Renal pelvis (tissue), 4 donors: Measurements from ENCODE around the gene BLMH. TPM values are rescaled to one million over a fixed set of nuclear protein-coding genes. Genes with fewer than 3 reads are reported as not detected.

Experiments
- DNase-seq: peaks from one replicate; pipeline ENCODE4 v3.0.0-alpha.2; 2013
- polyA plus RNA-seq, 3 donors: library from polyadenylated mRNA; unstranded; fragments of 120-200 nt; gene quantifications; one replicate each; pipeline ENCODE4 v1.2.1, GENCODE V29; 2013; ENCODE audit not compliant: insufficient read length in 3 of 3

The BLMH gene
- polyA plus RNA-seq, 3 donors, result 79.7 to 91.5 (median 82.6) TPM

DNA sequence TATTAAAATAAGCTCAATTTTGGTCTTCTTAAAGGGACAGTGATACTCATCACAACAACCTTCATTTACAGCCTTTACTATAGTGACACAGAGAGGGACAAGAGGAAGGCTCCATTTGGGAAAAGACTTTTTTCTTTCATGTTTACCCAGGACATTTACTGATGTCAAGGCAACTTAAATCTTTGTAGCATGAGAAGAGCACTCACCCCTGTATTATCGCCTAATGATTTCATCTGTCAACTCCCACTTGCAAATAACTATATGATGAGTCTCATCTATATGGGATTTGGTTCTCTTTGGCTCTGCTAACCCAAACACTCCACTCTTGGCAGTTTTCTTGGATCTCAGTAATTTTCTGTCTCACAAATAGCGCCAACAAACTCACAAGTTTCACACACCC lies 24.1 kb downstream of the BLMH start:
- no peak for DNase-seq

- no peak for DNase-seq
These were observed 28.0 kb downstream of the BLMH start for GRCh38 chr17:30263552-30264333.

DNA sequence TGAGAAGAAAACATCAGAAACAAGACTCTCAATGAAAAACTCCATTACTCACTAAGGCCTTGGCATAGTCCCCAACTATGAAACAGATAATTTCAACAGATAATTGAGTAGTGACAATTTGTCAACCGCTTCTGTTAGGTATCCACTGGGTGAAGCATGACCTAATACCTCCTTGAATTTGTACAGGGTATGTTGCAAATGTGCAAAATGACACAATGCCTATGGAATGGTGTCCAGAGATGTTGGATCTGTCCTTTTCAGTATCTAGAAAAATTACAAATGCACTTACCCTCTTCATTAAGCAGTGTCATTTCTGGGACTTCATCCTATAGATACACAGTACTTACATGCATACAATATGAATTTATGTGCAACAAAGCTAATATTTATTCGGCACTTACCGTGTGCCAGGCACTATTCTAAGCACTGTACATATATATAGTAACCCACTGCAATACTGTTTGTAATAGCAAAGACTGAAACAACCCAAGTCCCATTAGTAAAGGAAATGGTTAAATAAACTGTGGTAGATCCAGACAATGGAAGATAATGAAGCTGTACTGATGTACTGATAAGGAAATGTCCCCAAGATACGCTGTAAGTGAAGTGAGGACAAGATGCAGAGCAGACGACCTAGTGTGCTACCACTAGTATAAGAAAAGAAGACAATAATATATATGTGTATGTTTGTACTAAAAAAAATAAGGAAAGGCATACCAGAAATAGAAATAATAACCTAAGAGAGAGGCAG lies 34.8 kb downstream of the BLMH start:
- DNase-seq, result no peak

DNA sequence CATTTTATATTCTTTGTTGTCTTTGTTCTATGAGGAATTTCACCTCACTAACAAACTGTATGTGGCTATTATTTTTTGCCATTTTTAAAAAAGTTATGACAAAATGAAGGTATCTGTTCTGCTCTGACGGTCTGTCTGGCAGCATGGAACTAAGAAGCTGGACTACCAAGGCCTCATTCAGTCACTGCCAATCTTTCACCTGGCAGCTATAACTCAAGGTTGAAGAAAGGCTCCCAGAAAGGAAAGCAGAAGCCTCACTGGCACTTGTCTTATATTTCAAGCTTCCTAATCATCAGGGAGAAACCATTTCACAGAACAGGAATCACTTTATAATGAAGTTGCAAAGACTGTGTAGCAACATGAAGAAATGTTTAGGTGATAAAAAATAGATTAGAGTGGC lies 37.6 kb downstream of the BLMH start:
- DNase-seq, result no peak

DNA sequence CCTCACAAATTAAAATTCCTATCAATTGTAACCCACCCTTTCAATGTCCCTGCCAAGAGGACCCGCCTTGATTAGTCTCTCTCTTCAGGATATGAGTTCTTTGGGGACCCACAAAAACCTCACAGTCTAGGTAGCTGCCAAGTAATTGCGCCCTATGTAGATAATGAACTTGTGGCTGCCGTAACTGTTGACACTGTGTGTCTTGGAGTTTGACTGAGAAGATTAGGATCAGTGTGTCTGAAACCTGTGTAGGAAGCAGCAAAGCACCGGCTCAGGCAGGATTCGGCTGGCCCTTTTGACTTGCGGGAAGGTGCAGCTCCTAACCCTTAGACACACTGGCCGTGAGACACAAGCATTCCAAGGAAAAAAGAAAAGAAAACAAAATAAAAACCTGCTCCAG lies 38.4 kb downstream of the BLMH start:
- DNase-seq, result no peak

GRCh38 chr17:30251931-30252330 lies 39.8 kb downstream of the BLMH start:
- no peak for DNase-seq

DNA sequence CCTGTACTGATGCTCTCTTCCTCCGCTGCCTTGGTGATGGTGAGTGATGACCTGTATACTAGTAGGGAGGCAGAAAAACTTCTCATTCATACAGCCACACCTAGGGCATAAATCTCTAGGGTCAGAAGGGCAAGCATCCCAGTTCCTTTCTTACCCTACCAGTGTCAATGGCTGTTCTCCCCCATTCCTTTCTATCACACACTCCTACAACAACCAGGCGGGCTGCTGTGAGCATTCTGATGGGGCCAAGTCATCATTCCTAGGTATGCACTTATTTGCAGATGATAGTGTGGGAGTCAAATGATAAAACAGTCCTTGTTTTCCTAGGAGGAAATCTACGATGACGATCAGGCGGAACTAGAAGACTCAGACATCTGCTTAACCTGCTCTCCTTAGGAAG lies 42.3 kb downstream of the BLMH start:
- no peak for DNase-seq

DNA sequence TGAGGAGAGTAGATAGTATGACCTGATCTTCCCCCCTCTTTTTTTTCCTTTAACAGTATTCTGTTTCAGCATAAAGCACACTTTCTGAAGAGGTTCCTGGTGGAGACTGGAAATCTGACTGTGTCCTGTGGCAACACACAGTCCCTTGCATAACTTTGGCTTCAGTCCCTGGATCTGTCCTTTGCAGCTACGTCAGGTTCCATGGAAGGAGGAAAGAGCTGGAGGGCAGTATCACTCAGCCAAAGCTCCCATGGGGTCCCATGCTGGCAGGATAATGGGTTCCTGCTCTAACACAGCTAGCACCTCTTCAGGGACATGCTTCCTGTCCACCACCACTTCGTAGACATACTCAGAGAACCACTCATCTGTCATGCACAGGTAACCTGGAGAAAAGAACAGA lies 43.0 kb downstream of the BLMH start:
- no peak for DNase-seq

DNA sequence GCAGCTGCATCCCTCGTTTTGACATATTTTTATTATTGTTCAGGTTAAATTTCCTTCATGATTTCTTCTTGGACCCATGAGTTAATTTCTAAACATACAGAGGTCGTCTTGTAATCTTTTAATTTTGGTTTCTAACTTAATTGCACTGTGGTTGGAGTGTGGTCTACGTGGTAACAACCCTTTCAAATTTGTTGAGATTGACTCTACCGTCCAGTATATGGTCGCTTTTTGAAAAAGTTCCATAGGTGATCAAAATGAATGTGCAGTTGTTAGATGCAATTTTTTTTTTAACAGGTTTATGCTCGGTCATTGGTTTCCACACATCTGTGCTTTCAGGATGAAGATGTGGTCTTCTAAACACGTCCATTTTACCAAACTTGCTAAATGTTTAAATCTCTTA lies 45.3 kb downstream of the BLMH start:
- DNase-seq, result no peak

- no peak for DNase-seq
These were observed 46.8 kb downstream of the BLMH start for GRCh38 chr17:30244853-30245385.

GRCh38 chr17:30243568-30243967 lies 48.2 kb downstream of the BLMH start:
- DNase-seq, result no peak

- no peak for DNase-seq
These were observed 48.7 kb downstream of the BLMH start for GRCh38 chr17:30243002-30243401.

DNA sequence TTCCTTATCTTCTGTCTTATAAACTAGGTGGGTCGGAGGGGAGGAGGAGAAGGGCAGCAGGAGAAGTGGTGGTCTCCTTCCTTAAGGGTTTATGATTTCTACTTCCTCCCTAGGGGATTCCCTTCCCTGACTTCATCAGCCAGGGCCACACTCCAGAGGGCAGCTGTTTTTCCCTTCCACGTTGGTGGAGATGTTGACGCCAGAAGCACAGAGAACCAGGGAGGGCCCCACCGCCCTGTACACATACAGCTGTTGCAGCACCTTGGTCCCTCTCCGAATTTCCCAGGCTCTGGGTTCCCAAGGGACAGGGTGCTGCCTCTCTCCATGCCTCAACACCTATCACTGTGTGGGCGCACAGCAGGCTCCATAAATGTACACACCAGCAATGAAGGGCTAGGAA lies 50.7 kb downstream of the BLMH start:
- no peak for DNase-seq

GRCh38 chr17:30240177-30240576 lies 51.6 kb downstream of the BLMH start:
- no peak for DNase-seq

DNA sequence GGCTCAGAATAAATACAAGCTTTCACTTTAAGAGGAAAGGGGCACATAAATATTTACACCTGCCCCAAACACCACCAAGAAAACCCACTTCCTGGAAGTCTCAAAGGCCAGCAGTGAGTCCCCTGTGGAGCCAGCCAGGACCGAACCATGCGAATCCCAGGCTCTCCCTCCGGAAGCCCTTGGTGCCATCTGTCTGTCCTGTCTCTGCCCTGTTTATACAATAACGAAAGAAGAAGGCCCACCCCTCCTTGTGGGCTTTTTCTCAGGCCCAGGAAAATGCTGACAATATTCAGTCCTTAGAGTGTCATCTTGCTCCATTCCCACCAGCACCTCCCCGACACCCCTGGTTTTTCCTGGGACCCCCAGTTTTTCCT lies 52.7 kb downstream of the BLMH start:
- DNase-seq, result no peak

GRCh38 chr17:30238387-30239088 lies 53.2 kb downstream of the BLMH start:
- no peak for DNase-seq

DNA sequence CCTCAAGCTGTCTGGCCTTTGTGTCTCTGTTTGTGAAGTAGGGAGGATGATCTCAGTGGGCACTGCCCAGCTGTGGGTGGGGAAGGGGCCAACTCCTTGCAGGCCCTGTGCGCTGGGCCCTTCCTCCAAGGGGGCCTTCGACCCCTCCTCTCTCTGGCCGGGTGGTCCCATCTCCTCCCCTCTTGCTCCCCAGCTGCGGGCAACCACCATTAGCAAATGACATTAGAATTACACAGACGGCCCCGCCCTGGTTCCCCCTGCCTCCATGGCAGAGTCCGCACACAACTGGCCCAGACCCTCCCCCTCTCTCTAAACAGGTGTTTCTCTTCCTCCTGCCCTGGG lies 53.8 kb downstream of the BLMH start:
- DNase-seq, result no peak

DNA sequence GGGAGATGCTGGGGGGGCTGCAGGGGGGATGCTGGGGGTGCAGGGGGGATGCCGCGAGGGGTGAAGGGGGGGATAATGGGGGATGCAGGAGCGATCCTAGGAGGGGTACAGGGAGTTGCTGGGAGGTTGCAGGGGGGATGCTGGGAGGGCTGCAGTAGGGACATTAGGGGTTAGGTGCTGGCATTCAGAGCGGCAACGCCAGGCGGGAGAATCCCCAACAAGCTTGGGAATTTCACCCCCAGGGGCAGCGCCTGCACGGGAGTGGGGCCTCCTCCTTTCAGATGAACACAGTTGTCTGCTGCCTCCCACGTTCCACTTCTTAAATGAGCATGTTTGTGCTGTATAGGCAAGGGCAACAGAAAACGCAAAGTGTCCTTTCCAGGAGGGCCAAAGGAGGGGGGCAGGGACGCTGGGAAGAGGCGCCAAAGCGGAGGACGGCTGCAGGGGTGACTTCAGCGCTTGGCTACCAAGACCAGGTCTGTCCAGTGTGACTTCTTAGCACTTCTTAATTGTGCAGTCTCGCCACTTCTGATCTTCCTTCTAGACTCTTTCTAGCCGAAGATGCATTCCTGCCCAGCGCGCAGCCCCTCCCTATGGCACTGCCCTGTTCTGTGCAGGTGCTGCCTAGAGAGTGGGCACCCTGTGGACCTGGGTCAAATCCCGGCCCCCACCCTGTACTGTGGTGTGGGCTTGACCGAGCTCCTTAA lies 54.3 kb downstream of the BLMH start:
- no peak for DNase-seq

- peak; percentile 77 for DNase-seq
These were observed 55.0 kb downstream of the BLMH start for GRCh38 chr17:30236766-30237165.

DNA sequence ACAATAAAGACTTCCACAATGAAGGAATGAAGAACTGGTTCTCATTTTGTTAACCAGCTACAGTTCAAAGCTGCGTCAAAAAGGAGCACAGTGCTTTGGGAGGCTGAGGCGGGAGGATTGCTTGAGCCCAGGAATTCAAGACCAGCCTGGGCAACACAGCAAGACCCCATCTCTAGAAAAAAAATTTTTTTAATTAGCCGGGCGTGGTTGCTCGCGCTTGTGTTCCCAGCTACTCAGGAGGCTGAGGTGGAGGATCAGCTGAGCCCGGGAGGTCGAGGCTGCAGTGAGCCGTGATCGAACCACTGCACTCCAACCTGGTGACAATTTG lies 55.5 kb downstream of the BLMH start:
- no peak for DNase-seq

DNA sequence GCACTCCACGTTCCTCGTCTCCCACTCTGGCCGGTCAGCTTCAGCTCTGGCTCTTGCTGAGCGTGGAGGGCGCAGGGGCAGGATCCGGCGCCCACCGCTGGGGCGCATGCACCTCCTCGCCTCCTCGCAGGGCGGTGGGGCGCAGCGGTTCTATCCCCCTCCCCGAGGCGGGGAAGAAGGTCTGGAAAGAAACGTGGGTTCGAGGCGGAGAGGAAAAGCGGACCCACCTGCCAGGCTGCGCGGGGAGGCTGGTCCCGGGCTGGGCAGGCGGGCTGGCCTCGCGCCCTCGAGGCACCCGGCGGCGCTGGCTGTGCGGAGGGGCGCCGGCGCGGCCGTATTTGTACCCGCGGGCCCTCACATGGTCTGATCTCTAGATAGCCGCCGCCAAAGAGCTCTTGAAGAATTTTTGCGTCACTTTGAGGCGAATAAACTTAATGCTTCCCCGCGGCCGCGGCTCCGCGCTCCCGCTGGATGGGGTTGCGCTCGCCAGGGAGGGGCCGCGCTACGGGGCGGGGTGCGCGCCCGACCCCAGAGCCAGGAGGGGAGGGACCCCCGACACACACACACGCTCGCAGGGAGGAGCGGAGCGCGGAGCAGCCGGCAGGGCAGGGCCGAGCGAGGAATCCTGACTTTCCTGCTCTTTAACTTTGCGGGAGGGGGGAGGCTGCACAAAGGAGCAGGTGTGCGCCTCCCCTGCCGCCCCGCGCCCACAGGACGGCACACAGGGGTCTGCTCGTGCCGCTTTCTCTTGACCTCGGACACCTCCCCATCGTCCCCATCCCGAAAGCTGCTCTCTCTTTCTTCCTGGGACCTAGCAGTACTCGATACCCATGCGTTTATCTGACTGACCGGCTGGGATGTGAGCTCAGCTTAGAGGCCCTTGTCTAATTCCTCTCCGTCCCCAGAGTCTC lies 56.1 kb downstream of the BLMH start, which contains the start of gene SLC6A4:
Gene SLC6A4 (minus strand): TSS at position 312 of the 911 bp plus-strand sequence. CDS start 13,739 bp downstream, outside the sequence.
- DNase-seq, result no peak
